SIG-M5 (cell line): ENCODE data around the gene SRPK2.
"Not testable (repeated sequence)": the region's sequence is repeated elsewhere in the genome, so short reads cannot be mapped to it uniquely, and the experiment has no call there.

ENCODE experiments used
- DNase-seq: peaks from one replicate; lab custom pipeline; 2025; lab: John Stamatoyannopoulos, UW

SRPK2 gene

GRCh38 chr7:105339404-105340323 is 49.1 kb downstream of the SRPK2 start:
- no peak for DNase-seq

GRCh38 chr7:105337529-105337928 is 51.2 kb downstream of the SRPK2 start:
- no peak for DNase-seq

- DNase-seq: no peak
Measured at GRCh38 chr7:105336009-105336408, 52.7 kb downstream of the SRPK2 start.

GRCh38 chr7:105332661-105333060 is 56.1 kb downstream of the SRPK2 start:
- DNase-seq: not testable (repeated sequence)

- DNase-seq: no peak
Measured at GRCh38 chr7:105330526-105330925, 58.2 kb downstream of the SRPK2 start.

GRCh38 chr7:105327201-105327600 is 61.5 kb downstream of the SRPK2 start:
- no peak for DNase-seq

- DNase-seq: no peak
Measured at GRCh38 chr7:105325216-105325904, 63.4 kb downstream of the SRPK2 start.

GRCh38 chr7:105324606-105325005 is 64.1 kb downstream of the SRPK2 start:
- DNase-seq: not testable (repeated sequence)

GRCh38 chr7:105323366-105323765 is 65.4 kb downstream of the SRPK2 start:
- DNase-seq: no peak

GRCh38 chr7:105322655-105323277 is 66.0 kb downstream of the SRPK2 start:
- DNase-seq: no peak

GRCh38 chr7:105321754-105322455 is 66.8 kb downstream of the SRPK2 start:
- no peak for DNase-seq

- DNase-seq: no peak
Measured at GRCh38 chr7:105320896-105321295, 67.8 kb downstream of the SRPK2 start.

- no peak for DNase-seq
Measured at GRCh38 chr7:105319578-105319977, 69.1 kb downstream of the SRPK2 start.

GRCh38 chr7:105316578-105317344 is 72.0 kb downstream of the SRPK2 start:
- DNase-seq: no peak

- DNase-seq: no peak
Measured at GRCh38 chr7:105315357-105315756, 73.4 kb downstream of the SRPK2 start.

- no peak for DNase-seq
Measured at GRCh38 chr7:105309235-105310169, 79.2 kb downstream of the SRPK2 start.

GRCh38 chr7:105307163-105307672 is 81.5 kb downstream of the SRPK2 start:
- no peak for DNase-seq

- no peak for DNase-seq
Measured at GRCh38 chr7:105306298-105306748, 82.4 kb downstream of the SRPK2 start.

GRCh38 chr7:105305633-105306032 is 83.1 kb downstream of the SRPK2 start:
- DNase-seq: no peak
